HCT116 (cell line): Measurements from ENCODE around the gene CCDC30. TPM values are rescaled to one million over a fixed set of nuclear protein-coding genes. Genes with fewer than 3 reads are reported as not detected.

Experiments used
- ATAC-seq: fragments of 200-7000 bp; cut with Tn5 transposase; 2 replicates; pipeline ENCODE4 v1.9.1; 2020; ENCODE audit warnings: mild to moderate bottlenecking, moderate library complexity
- BruUV-seq: library from RNA; stranded (reverse); fragments of 400-500 nt; replicated peaks from 2 replicates; lab custom pipeline; 2021; lab: Mats Ljungman, UMichigan
- CTCF ChIA-PET: fragments of 300-600 bp; sonication (Branson Sonifier 250); formaldehyde crosslinking; loops from one replicate; lab custom pipeline; 2021; ENCODE audit warnings: antibody characterized with exemption; lab: Charles Lee
- POLR2A ChIA-PET: fragments of 300-600, 350-600 bp; sonication (Branson Sonifier 250); formaldehyde crosslinking; loops from one replicate; lab custom pipeline; 2021; ENCODE audit warnings: antibody characterized with exemption; lab: Charles Lee
- RAD21 ChIA-PET, 2 experiments: fragments of 300-600 bp; sonication (Branson Sonifier 250); formaldehyde crosslinking; loops; one replicate each; lab custom pipeline; 2023; ENCODE audit warnings: low total read pairs in 2 of 2; ENCODE audit not compliant: uncharacterized antibody in 2 of 2, unreplicated experiment in 2 of 2, low non-redundant PET in 1 of 2; lab: Charles Lee
- DNase-seq: peaks from one replicate; pipeline ENCODE4 v3.0.0-alpha.2; 2010; ENCODE audit warnings: low read depth, low spot score
- H2AFZ ChIP-seq: fragments of 200-600 bp; shearing (Covaris generic), sonication (generic); 2 replicates; pipeline ENCODE4 v1.6.1; 2017; ENCODE audit warnings: low read depth, mixed run types, mixed read lengths, antibody characterized with exemption, low read length; ENCODE audit not compliant: poor library complexity, severe bottlenecking
- H3K27ac ChIP-seq: 2 replicates; pipeline ENCODE4 v1.5.1; 2012; ENCODE audit warnings: low read depth, low read length
- H3K27me3 ChIP-seq: fragments of 200-600 bp; sonication (generic); 2 replicates; pipeline ENCODE4 v1.6.1; 2016; ENCODE audit warnings: mixed run types, low read length, mixed read lengths; ENCODE audit not compliant: insufficient read depth
- H3K36me3 ChIP-seq, 2 experiments: fragments of 200-500 bp in 1 of 2; fragments of 200-600 bp in 1 of 2; sonication (Bioruptor generic) in 1 of 2; sonication (generic) in 1 of 2; 2 replicates each; pipeline versions ENCODE4 v1.5.1 to v1.6.1; 2014 to 2016; ENCODE audit warnings: low read length in 2 of 2, inconsistent platforms in 1 of 2, mixed read lengths in 1 of 2, mixed run types in 1 of 2; ENCODE audit not compliant: insufficient read depth in 2 of 2, control insufficient read depth in 1 of 2
- H3K4me1 ChIP-seq, 2 experiments: fragments of 200-600 bp in 1 of 2; sonication (generic) in 1 of 2; 2 replicates each; pipeline versions ENCODE4 v1.5.1 to v1.6.1; 2012 to 2017; ENCODE audit warnings: low read length in 2 of 2, inconsistent platforms in 1 of 2, mild to moderate bottlenecking in 1 of 2, mixed read lengths in 1 of 2, mixed run types in 1 of 2, moderate library complexity in 1 of 2; ENCODE audit not compliant: insufficient read depth in 2 of 2, control insufficient read depth in 1 of 2
- H3K4me2 ChIP-seq: fragments of 200-600 bp; sonication (generic); 2 replicates; pipeline ENCODE4 v1.6.1; 2017; ENCODE audit warnings: mixed run types, low read length, mixed read lengths
- H3K4me3 ChIP-seq, 2 experiments: fragments of 200-600 bp in 1 of 2; sonication (generic) in 1 of 2; replicated peaks in 1 of 2; 2 replicates each; pipeline ENCODE4 v1.5.1; 2011 to 2016; ENCODE audit warnings: low read length in 2 of 2, control low read depth in 1 of 2, low read depth in 1 of 2, mild to moderate bottlenecking in 1 of 2, mixed read lengths in 1 of 2, mixed run types in 1 of 2
- H3K79me2 ChIP-seq: fragments of 200-600 bp; sonication (generic); 2 replicates; pipeline ENCODE4 v1.6.1; 2017; ENCODE audit warnings: mild to moderate bottlenecking, mixed run types, low read length, moderate library complexity, mixed read lengths; ENCODE audit not compliant: insufficient read depth
- H3K9ac ChIP-seq: fragments of 200-600 bp; sonication (generic); 2 replicates; pipeline ENCODE4 v1.6.1; 2016; ENCODE audit warnings: low read length, mixed read lengths
- H3K9me2 ChIP-seq: fragments of 200-600 bp; sonication (generic), shearing (Covaris generic); 2 replicates; pipeline ENCODE4 v1.6.1; 2017; ENCODE audit warnings: mixed run types, mild to moderate bottlenecking, moderate library complexity; ENCODE audit not compliant: insufficient read depth
- H3K9me3 ChIP-seq, 2 experiments: fragments of 200-500 bp in 1 of 2; fragments of 200-600 bp in 1 of 2; sonication (Bioruptor generic) in 1 of 2; sonication (generic) in 1 of 2; 2 replicates each; pipeline ENCODE4 v1.6.1; 2014 to 2017; ENCODE audit warnings: low read length in 2 of 2, mixed read lengths in 2 of 2, inconsistent platforms in 1 of 2, low read depth in 1 of 2, mild to moderate bottlenecking in 1 of 2, mixed run types in 1 of 2, moderate library complexity in 1 of 2; ENCODE audit not compliant: control insufficient read depth in 1 of 2, insufficient read depth in 1 of 2
- H4K20me1 ChIP-seq: fragments of 200-600 bp; sonication (generic), shearing (Covaris generic); 2 replicates; pipeline ENCODE4 v1.6.1; 2017; ENCODE audit warnings: mixed run types, mild to moderate bottlenecking, moderate library complexity; ENCODE audit not compliant: insufficient read depth
- CEBPB ChIP-seq: IDR thresholded peaks from 2 replicates; pipeline ENCODE4 v1.6.1; 2012; ENCODE audit warnings: low read depth
- POLR2A ChIP-seq: IDR thresholded peaks from 2 replicates; pipeline ENCODE4 v1.7.0; 2011; ENCODE audit warnings: borderline replicate concordance; ENCODE audit not compliant: insufficient read depth, insufficient read length; ENCODE audit errors: extremely low read depth
- SIN3A ChIP-seq: IDR thresholded peaks from 2 replicates; pipeline ENCODE4 v1.6.1; 2012; ENCODE audit warnings: low read depth
- TCF7L2 ChIP-seq: IDR thresholded peaks from 2 replicates; pipeline ENCODE4 v1.7.0; 2011; ENCODE audit warnings: borderline replicate concordance, inconsistent platforms; ENCODE audit not compliant: insufficient read depth, insufficient read length; ENCODE audit errors: extremely low read depth
- ZFX ChIP-seq: fragments of 450-650 bp; IDR thresholded peaks from 2 replicates; pipeline ENCODE4 v1.6.1; 2017
- ZNF274 ChIP-seq: fragments of 200-500 bp; sonication (Bioruptor generic); IDR thresholded peaks from 2 replicates; pipeline ENCODE4 v1.6.1; 2014; ENCODE audit warnings: mild to moderate bottlenecking, low read depth, low read length, inconsistent platforms
- intact Hi-C: fragments of 100-400 bp; cut with micrococcal nuclease; formaldehyde crosslinking; loops from 2 replicates; pipeline ENCODE4 v1.10.0; 2022
- total RNA-seq: library from RNA; stranded (reverse); gene quantifications from one replicate; pipeline ENCODE4 v1.2.1, GENCODE V29; 2021; ENCODE audit not compliant: unreplicated experiment
- TF ChIP-seq, protein P1 (sequence below): IDR thresholded peaks from 2 replicates; pipeline ENCODE4 v1.6.1; 2012; ENCODE audit warnings: low read depth

The CCDC30 gene
- total RNA-seq, 1 experiment from 2014 or later, result 2.0 TPM

GRCh38 chr1:42698081-42698813 lies 235.2 kb downstream of the CCDC30 start:
- Histone ChIP-seq H2AFZ (no peak overlapping the region), H3K4me1 (no peaks in the 10 kb centered on the region), H3K9ac (no peak overlapping the region), H3K36me3 (peaks cover 66 to 94% of the 10 kb centered on the region in 2 experiments), H3K27me3 (no peaks in the 10 kb centered on the region), H4K20me1 (peaks cover 85% of the 10 kb centered on the region; the same call in 1 of the 2 replicates), H3K4me3 (no peak overlapping the region), H3K9me2 (no peaks in the 10 kb centered on the region), H3K9me3 (no peaks in the 10 kb centered on the region), H3K27ac (no peak overlapping the region), H3K4me2 (no peak overlapping the region), H3K79me2 (peaks cover 98% of the 10 kb centered on the region)
- intact Hi-C loops, result no loop called here
- ChIA-PET CTCF (no interaction called here), POLR2A (no interaction called here), RAD21 (no interaction called here)
- TF ChIP-seq ZFX (no peak), TCF7L2 (no peak), CEBPB (no peak), SIN3A (no peak), POLR2A (no peak), ZNF274 (no peak)
- TF ChIP-seq, protein P1, sequence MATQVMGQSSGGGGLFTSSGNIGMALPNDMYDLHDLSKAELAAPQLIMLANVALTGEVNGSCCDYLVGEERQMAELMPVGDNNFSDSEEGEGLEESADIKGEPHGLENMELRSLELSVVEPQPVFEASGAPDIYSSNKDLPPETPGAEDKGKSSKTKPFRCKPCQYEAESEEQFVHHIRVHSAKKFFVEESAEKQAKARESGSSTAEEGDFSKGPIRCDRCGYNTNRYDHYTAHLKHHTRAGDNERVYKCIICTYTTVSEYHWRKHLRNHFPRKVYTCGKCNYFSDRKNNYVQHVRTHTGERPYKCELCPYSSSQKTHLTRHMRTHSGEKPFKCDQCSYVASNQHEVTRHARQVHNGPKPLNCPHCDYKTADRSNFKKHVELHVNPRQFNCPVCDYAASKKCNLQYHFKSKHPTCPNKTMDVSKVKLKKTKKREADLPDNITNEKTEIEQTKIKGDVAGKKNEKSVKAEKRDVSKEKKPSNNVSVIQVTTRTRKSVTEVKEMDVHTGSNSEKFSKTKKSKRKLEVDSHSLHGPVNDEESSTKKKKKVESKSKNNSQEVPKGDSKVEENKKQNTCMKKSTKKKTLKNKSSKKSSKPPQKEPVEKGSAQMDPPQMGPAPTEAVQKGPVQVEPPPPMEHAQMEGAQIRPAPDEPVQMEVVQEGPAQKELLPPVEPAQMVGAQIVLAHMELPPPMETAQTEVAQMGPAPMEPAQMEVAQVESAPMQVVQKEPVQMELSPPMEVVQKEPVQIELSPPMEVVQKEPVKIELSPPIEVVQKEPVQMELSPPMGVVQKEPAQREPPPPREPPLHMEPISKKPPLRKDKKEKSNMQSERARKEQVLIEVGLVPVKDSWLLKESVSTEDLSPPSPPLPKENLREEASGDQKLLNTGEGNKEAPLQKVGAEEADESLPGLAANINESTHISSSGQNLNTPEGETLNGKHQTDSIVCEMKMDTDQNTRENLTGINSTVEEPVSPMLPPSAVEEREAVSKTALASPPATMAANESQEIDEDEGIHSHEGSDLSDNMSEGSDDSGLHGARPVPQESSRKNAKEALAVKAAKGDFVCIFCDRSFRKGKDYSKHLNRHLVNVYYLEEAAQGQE, result no peak
- no peak for ATAC-seq
- DNase-seq, result no peak
- BruUV-seq, result no TSS peak
